Thyroid gland (tissue), 4 donors: ENCODE measurements around the gene SNRPD2. TPM values are rescaled to one million over a fixed set of nuclear protein-coding genes. Genes with fewer than 3 reads are reported as not detected.

Source experiments
- DNase-seq, 2 donors: peaks; one replicate each; pipeline ENCODE4 v3.0.0-alpha.2; 2019
- H3K27ac ChIP-seq, 3 donors: fragments of 200-600 bp; sonication (generic); 1 replicate in 2 of 3; 2 replicates in 1 of 3; pipeline ENCODE4 v1.5.1; 2016 to 2019; ENCODE audit warnings: mild to moderate bottlenecking in 1 of 3, moderate library complexity in 1 of 3
- H3K27me3 ChIP-seq: fragments of 200-600 bp; sonication (generic); one replicate; pipeline ENCODE4 v1.5.1; 2019
- H3K36me3 ChIP-seq, 2 donors: fragments of 200-600 bp; sonication (generic); one replicate each; pipeline ENCODE4 v1.5.1; 2016 to 2019
- H3K4me1 ChIP-seq, 2 donors: fragments of 200-600 bp; sonication (generic); one replicate each; pipeline ENCODE4 v1.5.1; 2017 to 2019
- H3K4me3 ChIP-seq, 3 donors: fragments of 200-600 bp; sonication (generic); replicated peaks in 1 of 3; 1 replicate in 2 of 3; 2 replicates in 1 of 3; pipeline ENCODE4 v1.5.1; 2016; ENCODE audit warnings: mild to moderate bottlenecking in 1 of 3
- H3K9me3 ChIP-seq: fragments of 200-600 bp; sonication (generic); one replicate; pipeline ENCODE4 v1.5.1; 2017
- CTCF ChIP-seq, 6 experiments: fragments of 200-600 bp in 3 of 6; fragments of 450-650 bp in 3 of 6; sonication (generic) in 3 of 6; IDR thresholded peaks; one replicate each; pipeline ENCODE4 v1.5.1; 2016 to 2019; ENCODE audit warnings: antibody characterized with exemption in 6 of 6, mild to moderate bottlenecking in 2 of 6, inconsistent platforms in 1 of 6, moderate library complexity in 1 of 6
- POLR2A ChIP-seq, 2 donors: fragments of 450-650 bp; IDR thresholded peaks; one replicate each; pipeline ENCODE4 v1.6.1; 2017; ENCODE audit warnings: antibody characterized with exemption in 2 of 2, mild to moderate bottlenecking in 2 of 2, moderate library complexity in 1 of 2
- WGBS, 2 donors: methylation state at CpG; one replicate each; pipeline ENCODE4 v1.1.5; 2017; 5-methylcytosine and 5-hydroxymethylcytosine counted together
- intact Hi-C: fragments of 100-400 bp; cut with DNase I; formaldehyde crosslinking; loops from one replicate; pipeline ENCODE4 v1.15.1; 2023
- total RNA-seq, 4 donors: library from RNA; depleted of rRNA; stranded (reverse); fragments of >200 nt; gene quantifications; one replicate each; pipeline ENCODE4 v1.2.3, GENCODE V29; 2016

The SNRPD2 gene
- total RNA-seq = 100 to 1,000 TPM; 133 to 279 (median 192) TPM

- Histone ChIP-seq H3K9me3 (no peaks in the 10 kb centered on the region), H3K27me3 (no peaks in the 10 kb centered on the region), H3K4me3 (peak within 1 kb of the TSS; percentile 73 to 80 (median 76)), H3K27ac (peak within 1 kb of the TSS; percentile 77 to 87 (median 83)), H3K4me1 (peaks cover 6 to 11% of the 10 kb centered on the region in 2 donors), H3K36me3 (peaks cover 16 to 17% of the 10 kb centered on the region in 2 donors)
- intact Hi-C loops = no loop called here
- 0 to 1% methylated on average over 36 of the region's 36 CpGs for WGBS, 2 donors
- DNase-seq = peak; percentile 91 to 94
- peak; percentile 49 to 91 for TF ChIP-seq POLR2A (IDR thresholded peaks at IDR 0.05)
- peak in 1 of 6 experiments; percentile 13 for TF ChIP-seq CTCF (IDR thresholded peaks at IDR 0.05)
These were observed at the start of gene SNRPD2 for GRCh38 chr19:45691516-45692186. SNRPD2 (minus strand) TSS chr19:45691953; CDS start chr19:45691888, 65 bp downstream.

GRCh38 chr19:45739498-45740439 is 48.0 kb upstream of the SNRPD2 start:
- Histone ChIP-seq H3K9me3 (no peaks in the 10 kb centered on the region), H3K4me1 (no peaks in the 10 kb centered on the region), H3K4me3 (no peak overlapping the region), H3K27ac (no peak overlapping the region), H3K36me3 (no peaks in the 10 kb centered on the region), H3K27me3 (no peaks in the 10 kb centered on the region)
- no peak for TF ChIP-seq CTCF (IDR thresholded peaks at IDR 0.05)
- TF ChIP-seq POLR2A (IDR thresholded peaks at IDR 0.05) = no peak
- DNase-seq = no peak
- intact Hi-C loops = no loop called here
- 84 to 90% methylated on average over 10 of the region's 10 CpGs for WGBS, 2 donors

- intact Hi-C loops = no loop called here
- no peak for TF ChIP-seq CTCF (IDR thresholded peaks at IDR 0.05)
- no peak for TF ChIP-seq POLR2A (IDR thresholded peaks at IDR 0.05)
- Histone ChIP-seq H3K4me1 (peaks cover 9 to 18% of the 10 kb centered on the region in 2 donors), H3K4me3 (no peak within 1 kb of the TSS), H3K9me3 (no peaks in the 10 kb centered on the region), H3K27ac (no peak within 1 kb of the TSS), H3K36me3 (no peaks in the 10 kb centered on the region), H3K27me3 (no peaks in the 10 kb centered on the region)
- WGBS, 2 donors = 90 to 93% methylated on average over 39 to 59 of the region's 59 CpGs
- no peak for DNase-seq
These were observed 41.5 kb upstream of the SNRPD2 start, which contains the start of gene MEIOSIN for GRCh38 chr19:45733160-45733810. MEIOSIN (plus strand) TSS chr19:45733439; CDS start chr19:45735377, 1,938 bp downstream.

GRCh38 chr19:45730368-45731288 is 38.9 kb upstream of the SNRPD2 start, which contains the start of gene FBXO46:
FBXO46 (minus strand) TSS chr19:45730896; CDS start chr19:45713495, 17,401 bp downstream.
- 1 to 2% methylated on average over 32 to 48 of the region's 48 CpGs for WGBS, 2 donors
- TF ChIP-seq POLR2A (IDR thresholded peaks at IDR 0.05) (peak in 1 of 2 donors; percentile 85), CTCF (IDR thresholded peaks at IDR 0.05) (no peak)
- H3K27ac ChIP-seq = peak within 1 kb of the TSS in 2 of 3 donors; percentile 25 to 51

More at GRCh38 chr19:45730368-45731288, 38.9 kb upstream of the SNRPD2 start, which contains the start of gene FBXO46:
- Histone ChIP-seq H3K9me3 (no peaks in the 10 kb centered on the region), H3K4me1 (peaks cover 9 to 26% of the 10 kb centered on the region in 2 donors), H3K4me3 (peak within 1 kb of the TSS; percentile 57 to 90 (median 61)), H3K27me3 (no peaks in the 10 kb centered on the region), H3K36me3 (no peaks in the 10 kb centered on the region)
- DNase-seq = peak; percentile 97 to 98
- intact Hi-C loops = no loop called here
